Endothelial cell of umbilical vein (primary cell): ENCODE results near the gene IGFBP1. TPM values are rescaled to one million over a fixed set of nuclear protein-coding genes. Genes with fewer than 3 reads are reported as not detected.
A peak's percentile ranks its signal among the peaks of the same experiment; 100 is the strongest.

Experiments
- BruUV-seq: library from RNA; stranded (reverse); fragments of 400-500 nt; replicated peaks from 2 replicates; lab custom pipeline; 2021; lab: Mats Ljungman, UMichigan
- CTCF ChIA-PET: fragments of 300-600, 350-600 bp; sonication (Branson Sonifier 250); formaldehyde crosslinking; loops from one replicate; lab custom pipeline; 2021; ENCODE audit warnings: antibody characterized with exemption, inconsistent platforms; lab: Charles Lee
- POLR2A ChIA-PET: fragments of 300-600, 350-600 bp; sonication (Branson Sonifier 250); formaldehyde crosslinking; loops from one replicate; lab custom pipeline; 2021; ENCODE audit warnings: antibody characterized with exemption, inconsistent platforms; lab: Charles Lee
- DNase-seq: peaks from one replicate; pipeline ENCODE4 v3.0.0-alpha.2; 2011; ENCODE audit warnings: low read depth, low spot score
- FAIRE-seq: peaks from 2 replicates; lab custom pipeline; 2011; peaks lifted over from hg19 to GRCh38; lab: Jason Lieb, UNC
- H2AFZ ChIP-seq: 2 replicates; pipeline ENCODE4 v1.6.0; 2012; ENCODE audit warnings: low read depth, low read length, control low read depth, inconsistent platforms
- H3K27ac ChIP-seq: 2 replicates; pipeline ENCODE4 v1.5.1; 2011; ENCODE audit warnings: low read depth, mild to moderate bottlenecking, control low read depth, low read length, moderate library complexity; ENCODE audit not compliant: insufficient read depth
- H3K27me3 ChIP-seq, 2 experiments: 2 replicates each; pipeline versions ENCODE4 v1.6.0 to v1.6.1; 2011; ENCODE audit warnings: low read length in 2 of 2, mixed read lengths in 1 of 2; ENCODE audit not compliant: control insufficient read depth in 2 of 2, insufficient read depth in 2 of 2
- H3K36me3 ChIP-seq, 2 experiments: 2 replicates in 1 of 2; 3 replicates in 1 of 2; pipeline ENCODE4 v1.5.1; 2011; ENCODE audit warnings: low read length in 2 of 2, mild to moderate bottlenecking in 1 of 2, moderate library complexity in 1 of 2; ENCODE audit not compliant: control insufficient read depth in 2 of 2, insufficient read depth in 2 of 2; ENCODE audit errors: extremely low read depth in 1 of 2
- H3K4me1 ChIP-seq: 3 replicates; pipeline ENCODE4 v1.5.1; 2011; ENCODE audit warnings: mild to moderate bottlenecking, low read length; ENCODE audit not compliant: control insufficient read depth, insufficient read depth; ENCODE audit errors: extremely low read depth
- H3K4me2 ChIP-seq: 2 replicates; pipeline ENCODE4 v1.6.1; 2011; ENCODE audit warnings: low read length, control low read depth, mixed read lengths; ENCODE audit not compliant: insufficient read depth
- H3K4me3 ChIP-seq, 3 experiments: fragments of 200-600 bp in 1 of 3; sonication (generic), shearing (Covaris generic) in 1 of 3; replicated peaks in 1 of 3; 2 replicates each; pipeline ENCODE4 v1.5.1; 2011 to 2016; ENCODE audit warnings: control low read depth in 3 of 3, low read length in 3 of 3, mild to moderate bottlenecking in 2 of 3, inconsistent platforms in 1 of 3, low read depth in 1 of 3, moderate library complexity in 1 of 3; ENCODE audit not compliant: insufficient read depth in 1 of 3
- H3K79me2 ChIP-seq: 2 replicates; pipeline ENCODE4 v1.6.0; 2012; ENCODE audit warnings: low read length, inconsistent platforms; ENCODE audit not compliant: control insufficient read depth, insufficient read depth
- H3K9ac ChIP-seq: replicated peaks from 2 replicates; pipeline ENCODE3; 2011; ENCODE audit warnings: low read length, control low read depth; ENCODE audit not compliant: insufficient read depth; ENCODE audit errors: extremely low read depth
- H3K9me1 ChIP-seq: replicated peaks from 3 replicates; pipeline ENCODE4 v1.6.0; 2011; ENCODE audit warnings: mild to moderate bottlenecking, low read length; ENCODE audit not compliant: control insufficient read depth, insufficient read depth; ENCODE audit errors: extremely low read depth
- H3K9me3 ChIP-seq: replicated peaks from 2 replicates; pipeline ENCODE4 v1.5.1; 2012; ENCODE audit warnings: low read length, inconsistent platforms; ENCODE audit not compliant: control insufficient read depth, insufficient read depth
- H4K20me1 ChIP-seq: replicated peaks from 2 replicates; pipeline ENCODE3; 2011; ENCODE audit warnings: mild to moderate bottlenecking, low read length; ENCODE audit not compliant: control insufficient read depth, insufficient read depth; ENCODE audit errors: extremely low read depth
- EZH2 ChIP-seq: IDR thresholded peaks from 2 replicates; pipeline ENCODE4 v1.6.1; 2012; ENCODE audit warnings: borderline replicate concordance, low read depth, mild to moderate bottlenecking, moderate library complexity, low read length, inconsistent platforms; ENCODE audit not compliant: severe bottlenecking
- FOS ChIP-seq: IDR thresholded peaks from 2 replicates; pipeline ENCODE4 v1.6.1; 2011; ENCODE audit warnings: mild to moderate bottlenecking, low read length, moderate library complexity, borderline replicate concordance; ENCODE audit not compliant: insufficient read depth
- MAX ChIP-seq: IDR thresholded peaks from 2 replicates; pipeline ENCODE4 v1.6.1; 2011; ENCODE audit not compliant: insufficient read depth, insufficient read length
- MYC ChIP-seq: IDR thresholded peaks from one replicate; pipeline ENCODE4 v1.6.1; 2011; ENCODE audit warnings: mild to moderate bottlenecking, low read depth, low read length
- POLR2A ChIP-seq: IDR thresholded peaks from 2 replicates; pipeline ENCODE4 v1.6.1; 2012; ENCODE audit warnings: low read depth, mild to moderate bottlenecking, control low read depth, low read length
- POLR2AphosphoS5 ChIP-seq: IDR thresholded peaks from 2 replicates; pipeline ENCODE4 v1.6.1; 2012; ENCODE audit warnings: low read depth, mild to moderate bottlenecking, control low read depth, low read length, moderate library complexity; ENCODE audit not compliant: insufficient read depth
- dilution Hi-C: fragments of 300-500 bp; cut with MboI; formaldehyde crosslinking; loops from one replicate; pipeline ENCODE4 v1.15.0; 2019; ENCODE audit warnings: low sequenced_read_pairs; ENCODE audit not compliant: extremely low pct_ligation_motif_present
- intact Hi-C: fragments of 100-400 bp; cut with micrococcal nuclease; formaldehyde crosslinking; loops from one replicate; pipeline ENCODE4 v1.10.0; 2022
- polyA plus RNA-seq, 4 experiments: library from polyadenylated mRNA; depleted of rRNA in 3 of 4; stranded (reverse) in 3 of 4; unstranded in 1 of 4; fragments of >200 nt; gene quantifications; 2 replicates each; pipeline versions ENCODE4 v1.2.1 to v1.2.3, GENCODE V29; 2011 to 2012; ENCODE audit warnings: missing spikeins in 1 of 4
- total RNA-seq: library from RNA; stranded (reverse); gene quantifications from 2 replicates; pipeline ENCODE4 v1.2.3, GENCODE V29; 2021

Gene IGFBP1
- total and polyA plus RNA-seq, 2 donors (not counting 3 experiments of a cell fraction or from before 2014, with no cell fraction given): 0.57 to 4.0 TPM

GRCh38 chr7:45920502-45921380 lies 32.5 kb downstream of the IGFBP1 start, which contains the start of gene IGFBP3:
TSS of gene IGFBP3 (minus strand) at chr7:45921272. CDS start at chr7:45921140, 132 bp downstream.
- H4K20me1 ChIP-seq: no peaks in the 10 kb centered on the region
- peak within 1 kb of the TSS in 2 of 3 experiments; percentile 34 to 52 for H3K4me3 ChIP-seq
- H3K36me3 ChIP-seq: no peaks in the 10 kb centered on the region
- peak; percentile 49 for FAIRE-seq
- peak; percentile 54 for DNase-seq
- H3K27ac ChIP-seq: no peak within 1 kb of the TSS
- intact Hi-C loops (loop anchor here (5.0 to 10.0 kb wide), 2 partner anchors 204 to 657 kb away; no protein-coding TSS in a partner anchor), dilution Hi-C loops (no loop called here)
- ChIA-PET CTCF (interaction anchor here (0.6 to 8.6 kb wide), 10 partner anchors 31 to 1346 kb away, joined by 3 to 149 read pairs (median 13); partner anchors contain the start of gene IGFBP1), POLR2A (no interaction called here)
- BruUV-seq: no TSS peak
- peak within 1 kb of the TSS; percentile 82 for H3K4me2 ChIP-seq
- H3K4me1 ChIP-seq: peaks cover 28% of the 10 kb centered on the region
- H3K9me1 ChIP-seq: no peaks in the 10 kb centered on the region
- H3K79me2 ChIP-seq: no peaks in the 10 kb centered on the region
- TF ChIP-seq EZH2: peak; percentile 70
- TF ChIP-seq POLR2AphosphoS5: no peak
- TF ChIP-seq FOS: no peak
- no peak for TF ChIP-seq MYC
- no peak for TF ChIP-seq MAX
- no peak for TF ChIP-seq POLR2A
- H3K27me3 ChIP-seq: peaks cover 33 to 52% of the 10 kb centered on the region in 2 experiments
- H3K9ac ChIP-seq: no peak within 1 kb of the TSS
- H3K9me3 ChIP-seq: no peaks in the 10 kb centered on the region
- peak within 1 kb of the TSS; percentile 71 for H2AFZ ChIP-seq
